Keratinocyte (primary cell): ENCODE data around the gene MANBA. TPM values are rescaled to one million over a fixed set of nuclear protein-coding genes. Genes with fewer than 3 reads are reported as not detected.
"Not testable (repeated sequence)": the region's sequence is repeated elsewhere in the genome, so short reads cannot be mapped to it uniquely, and the experiment has no call there.

Source experiments
- DNase-seq: peaks from one replicate; pipeline ENCODE4 v3.0.0-alpha.2; 2011; ENCODE audit warnings: low read depth, missing footprints, low spot score
- FAIRE-seq: peaks from 2 replicates; lab custom pipeline; 2011; peaks lifted over from hg19 to GRCh38; lab: Jason Lieb, UNC
- H2AFZ ChIP-seq: 2 replicates; pipeline ENCODE4 v1.6.0; 2012; ENCODE audit warnings: low read length, control low read depth, inconsistent platforms; ENCODE audit not compliant: control insufficient read depth
- H3K27ac ChIP-seq: 2 replicates; pipeline ENCODE4 v1.5.1; 2011; ENCODE audit warnings: low read length; ENCODE audit not compliant: control insufficient read depth, insufficient read depth
- H3K27me3 ChIP-seq: 3 replicates; pipeline ENCODE4 v1.6.0; 2011; ENCODE audit warnings: low read length; ENCODE audit not compliant: control insufficient read depth, insufficient read depth; ENCODE audit errors: extremely low read depth
- H3K36me3 ChIP-seq, 2 experiments: 2 replicates in 1 of 2; 3 replicates in 1 of 2; pipeline ENCODE4 v1.5.1; 2011; ENCODE audit warnings: low read length in 2 of 2, mild to moderate bottlenecking in 1 of 2; ENCODE audit not compliant: control insufficient read depth in 2 of 2, insufficient read depth in 2 of 2; ENCODE audit errors: extremely low read depth in 1 of 2
- H3K4me1 ChIP-seq: 3 replicates; pipeline ENCODE4 v1.5.1; 2011; ENCODE audit warnings: low read length; ENCODE audit not compliant: control insufficient read depth, insufficient read depth; ENCODE audit errors: extremely low read depth
- H3K4me2 ChIP-seq: 3 replicates; pipeline ENCODE4 v1.6.0; 2011; ENCODE audit warnings: low read depth, low read length; ENCODE audit not compliant: control insufficient read depth, insufficient read depth; ENCODE audit errors: extremely low read depth
- H3K4me3 ChIP-seq, 3 experiments: fragments of 200-600 bp in 1 of 3; sonication (generic) in 1 of 3; 2 replicates in 2 of 3; 3 replicates in 1 of 3; pipeline ENCODE4 v1.5.1; 2011 to 2016; ENCODE audit warnings: low read length in 3 of 3, mild to moderate bottlenecking in 3 of 3, control low read depth in 2 of 3, inconsistent platforms in 1 of 3, low read depth in 1 of 3, mixed read lengths in 1 of 3, mixed run types in 1 of 3, moderate library complexity in 1 of 3; ENCODE audit not compliant: control insufficient read depth in 2 of 3, insufficient read depth in 2 of 3; ENCODE audit errors: extremely low read depth in 1 of 3
- H3K79me2 ChIP-seq: 2 replicates; pipeline ENCODE4 v1.6.0; 2012; ENCODE audit warnings: low read length; ENCODE audit not compliant: control insufficient read depth, insufficient read depth
- H3K9ac ChIP-seq: 3 replicates; pipeline ENCODE4 v1.6.0; 2011; ENCODE audit warnings: low read length; ENCODE audit not compliant: control insufficient read depth, insufficient read depth; ENCODE audit errors: extremely low read depth
- H3K9me1 ChIP-seq: 3 replicates; pipeline ENCODE4 v1.6.0; 2011; ENCODE audit warnings: low read length; ENCODE audit not compliant: control insufficient read depth, insufficient read depth; ENCODE audit errors: extremely low read depth
- H3K9me3 ChIP-seq: 2 replicates; pipeline ENCODE4 v1.5.1; 2012; ENCODE audit warnings: low read depth, low read length; ENCODE audit not compliant: control insufficient read depth
- H4K20me1 ChIP-seq: 3 replicates; pipeline ENCODE4 v1.6.0; 2011; ENCODE audit warnings: low read length; ENCODE audit not compliant: control insufficient read depth, insufficient read depth; ENCODE audit errors: extremely low read depth
- CTCF ChIP-seq, 3 experiments: IDR thresholded peaks in 1 of 3; conservative IDR thresholded peaks in 1 of 3; optimal IDR thresholded peaks in 1 of 3; 2 replicates in 2 of 3; 3 replicates in 1 of 3; pipeline versions ENCODE3 to v1.5.1; 2011; ENCODE audit warnings: low read length in 3 of 3, mild to moderate bottlenecking in 3 of 3, moderate library complexity in 2 of 3, control low read depth in 1 of 3, inconsistent platforms in 1 of 3; ENCODE audit not compliant: insufficient read depth in 2 of 3; ENCODE audit errors: extremely low read depth in 1 of 3
- EZH2 ChIP-seq: IDR thresholded peaks from one replicate; pipeline ENCODE4 v1.6.1; 2012; ENCODE audit warnings: inconsistent platforms, mild to moderate bottlenecking, low read length, moderate library complexity
- dilution Hi-C: fragments of 300-500 bp; cut with MboI; formaldehyde crosslinking; loops from one replicate; pipeline ENCODE4 v1.7.0; 2020; ENCODE audit warnings: low sequenced_read_pairs; ENCODE audit not compliant: extremely low pct_ligation_motif_present
- polyA plus RNA-seq, 5 experiments: library from polyadenylated mRNA; depleted of rRNA in 3 of 5; stranded (reverse) in 3 of 5; stranded (forward) in 1 of 5; unstranded in 1 of 5; fragments of >200 nt; gene quantifications; 1 replicate in 1 of 5; 2 replicates in 3 of 5; 3 replicates in 1 of 5; pipeline versions ENCODE4 v1.2.1 to v1.2.3, GENCODE V29; 2011 to 2012; ENCODE audit warnings: missing spikeins in 2 of 5, low read depth in 1 of 5, low replicate concordance in 1 of 5

Gene MANBA
- polyA plus RNA-seq, 1 donor (not counting 4 experiments of a cell fraction or from before 2014, with no cell fraction given): 9.3 TPM

DNA sequence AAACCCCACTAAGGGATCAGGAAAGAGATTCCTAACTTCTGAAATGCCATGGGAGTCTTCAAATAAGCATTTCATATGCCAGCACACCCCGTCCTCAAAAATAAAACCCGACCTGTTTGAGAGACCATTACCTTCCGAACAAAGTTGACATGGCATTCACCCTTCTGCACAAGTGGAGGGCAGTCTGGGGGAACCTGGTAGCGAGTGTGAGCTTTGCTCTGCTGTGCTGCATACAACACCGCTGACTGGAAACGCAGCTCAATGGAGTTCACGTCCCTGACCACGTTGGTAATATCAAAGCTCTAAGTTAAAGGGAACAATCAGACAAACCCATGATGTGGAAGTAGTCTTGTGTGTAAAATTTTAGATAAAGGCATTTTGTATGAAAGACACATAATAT, 38.0 kb downstream of the MANBA start:
- dilution Hi-C loops: no loop called here
- Histone ChIP-seq H2AFZ (no peak overlapping the region), H3K4me3 (no peak overlapping the region), H3K79me2 (no peaks in the 10 kb centered on the region), H3K9ac (no peak overlapping the region), H3K4me1 (no peaks in the 10 kb centered on the region), H3K36me3 (peaks cover 0 to 3% of the 10 kb centered on the region in 2 experiments), H3K4me2 (no peak overlapping the region), H3K27ac (no peak overlapping the region), H4K20me1 (no peaks in the 10 kb centered on the region), H3K27me3 (no peaks in the 10 kb centered on the region), H3K9me3 (no peaks in the 10 kb centered on the region), H3K9me1 (no peaks in the 10 kb centered on the region)
- TF ChIP-seq EZH2: no peak
- TF ChIP-seq CTCF (optimal IDR thresholded peaks at IDR 0.05 in 1 of 3, IDR thresholded peaks at IDR 0.05 in 1 of 3, conservative IDR thresholded peaks at IDR 0.05 in 1 of 3; ENCODE audit: extremely low read depth in 1 of 3, insufficient read depth in 2 of 3, low read length in 3 of 3): no peak
- DNase-seq (no peak), FAIRE-seq (no peak)

GRCh38 chr4:102718833-102719575, 41.8 kb downstream of the MANBA start:
- H3K27me3 ChIP-seq, H3K9ac ChIP-seq, FAIRE-seq: not testable (repeated sequence)

More at GRCh38 chr4:102718833-102719575, 41.8 kb downstream of the MANBA start:
- H3K27ac ChIP-seq, dilution Hi-C loops, H4K20me1 ChIP-seq, H3K4me1 ChIP-seq, H3K4me2 ChIP-seq, H3K9me3 ChIP-seq, H3K9me1 ChIP-seq, H3K4me3 ChIP-seq, H3K79me2 ChIP-seq, DNase-seq, H3K36me3 ChIP-seq, H2AFZ ChIP-seq: not testable (repeated sequence)
